HG02759 (cell line): ENCODE measurements around the gene ZNF99.
"Not testable (repeated sequence)": the region's sequence is repeated elsewhere in the genome, so short reads cannot be mapped to it uniquely, and the experiment has no call there.

ENCODE experiments used
- ATAC-seq: cut with Tn5 transposase; IDR thresholded peaks from one replicate; pipeline ENCODE4 v1.9.1; 2021; ENCODE audit warnings: mild to moderate bottlenecking, moderate library complexity; ENCODE audit not compliant: unreplicated experiment

The ZNF99 gene

GRCh38 chr19:22783651-22784410, at the start of gene ZNF99:
ZNF99 (minus strand) TSS chr19:22784151; CDS start chr19:22784016, 135 bp downstream.
- ATAC-seq = no peak

GRCh38 chr19:22832031-22832762, 48.2 kb upstream of the ZNF99 start, which contains the start of gene ZNF723:
ZNF723 (plus strand) TSS chr19:22832291; CDS start chr19:22832380, 89 bp downstream.
- no peak for ATAC-seq

- ATAC-seq = no peak
Measured at GRCh38 chr19:22831211-22831610, 47.3 kb upstream of the ZNF99 start.

- ATAC-seq = no peak
Measured at GRCh38 chr19:22814124-22814523, 30.2 kb upstream of the ZNF99 start.

GRCh38 chr19:22807061-22807835, 23.3 kb upstream of the ZNF99 start:
- ATAC-seq = no peak

GRCh38 chr19:22806418-22806817, 22.5 kb upstream of the ZNF99 start:
- ATAC-seq = no peak

- ATAC-seq = no peak
Measured at GRCh38 chr19:22797040-22797439, 13.1 kb upstream of the ZNF99 start.

GRCh38 chr19:22792863-22793262, 8.9 kb upstream of the ZNF99 start:
- ATAC-seq = not testable (repeated sequence)

GRCh38 chr19:22735911-22736645, 47.9 kb downstream of the ZNF99 start:
- ATAC-seq = no peak

GRCh38 chr19:22733691-22734090, 50.3 kb downstream of the ZNF99 start:
- no peak for ATAC-seq

GRCh38 chr19:22728214-22728613, 55.7 kb downstream of the ZNF99 start:
- not testable (repeated sequence) for ATAC-seq

GRCh38 chr19:22721533-22721932, 62.4 kb downstream of the ZNF99 start:
- ATAC-seq = not testable (repeated sequence)

GRCh38 chr19:22708983-22709382, 75.0 kb downstream of the ZNF99 start:
- no peak for ATAC-seq

- ATAC-seq = not testable (repeated sequence)
Measured at GRCh38 chr19:22703096-22703495, 80.9 kb downstream of the ZNF99 start.

GRCh38 chr19:22702661-22703060, 81.3 kb downstream of the ZNF99 start:
- not testable (repeated sequence) for ATAC-seq
